ENCODE results near the gene MRPS6.

The MRPS6 gene

DNA sequence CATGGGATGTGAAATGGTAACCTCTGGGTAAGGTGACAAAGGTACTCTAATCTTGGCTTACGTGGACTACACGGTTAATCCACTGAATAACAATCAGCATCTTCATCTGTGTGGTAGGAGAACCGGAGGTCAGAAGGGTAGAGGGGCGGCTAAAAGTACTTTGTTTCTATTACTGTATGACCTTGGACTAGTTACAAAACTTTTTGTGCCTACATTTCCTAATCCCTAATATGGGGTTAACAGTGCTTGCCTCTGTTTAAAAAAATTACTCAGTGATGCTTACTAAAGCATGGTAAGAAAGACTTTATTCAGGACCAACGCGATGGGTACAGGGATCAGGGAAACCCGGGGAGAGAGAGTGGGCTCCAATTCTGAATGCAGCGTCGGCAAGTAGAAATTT lies 1.7 kb upstream of the MRPS6 start:
- no peak for DNase-seq (ENCODE audit: low read depth in 2 of 2)

DNA sequence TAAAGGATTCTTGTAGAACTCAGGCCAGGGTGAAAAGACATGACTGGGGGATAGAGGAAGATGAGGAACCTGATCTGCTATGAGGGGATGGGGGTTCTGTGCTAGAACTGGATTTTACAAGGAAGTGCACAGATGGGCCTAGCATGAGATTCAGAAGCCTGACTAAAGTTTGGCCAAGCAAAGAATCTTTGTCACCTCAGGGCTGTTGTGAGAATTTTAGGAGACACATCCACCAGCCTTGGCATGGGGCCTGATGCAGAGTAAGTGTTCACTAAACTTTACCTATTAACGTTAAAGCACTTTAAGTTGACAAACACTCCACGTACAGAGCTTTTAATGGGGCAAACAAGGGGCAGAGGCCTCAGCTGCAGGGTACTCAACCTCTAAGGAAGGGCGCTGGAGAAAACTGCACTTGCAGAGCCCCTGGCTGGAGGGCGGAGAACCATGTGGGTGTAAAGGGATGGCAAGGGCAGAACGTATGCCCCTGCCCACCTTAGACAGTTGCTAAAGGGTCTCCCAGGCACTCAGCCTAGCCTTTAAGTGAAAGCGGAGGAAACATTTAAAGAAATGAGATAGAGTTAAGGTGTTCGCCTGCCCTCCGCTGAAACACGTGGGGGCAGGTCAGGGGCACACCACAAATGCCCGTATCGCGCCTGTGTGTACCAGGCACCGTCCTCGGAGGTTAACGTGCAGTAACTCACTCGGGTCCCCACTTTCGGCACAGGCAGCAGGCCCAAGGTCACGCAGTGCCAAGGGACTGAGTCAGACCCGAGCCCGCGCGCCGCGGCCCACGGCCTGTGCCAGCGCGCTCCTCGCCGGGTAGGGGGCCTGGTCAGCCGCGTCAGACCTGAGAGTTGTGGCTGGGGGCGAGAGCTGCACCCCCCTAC lies 990 bp upstream of the MRPS6 start:
- no peak for DNase-seq (ENCODE audit: low read depth in 2 of 2)

DNA sequence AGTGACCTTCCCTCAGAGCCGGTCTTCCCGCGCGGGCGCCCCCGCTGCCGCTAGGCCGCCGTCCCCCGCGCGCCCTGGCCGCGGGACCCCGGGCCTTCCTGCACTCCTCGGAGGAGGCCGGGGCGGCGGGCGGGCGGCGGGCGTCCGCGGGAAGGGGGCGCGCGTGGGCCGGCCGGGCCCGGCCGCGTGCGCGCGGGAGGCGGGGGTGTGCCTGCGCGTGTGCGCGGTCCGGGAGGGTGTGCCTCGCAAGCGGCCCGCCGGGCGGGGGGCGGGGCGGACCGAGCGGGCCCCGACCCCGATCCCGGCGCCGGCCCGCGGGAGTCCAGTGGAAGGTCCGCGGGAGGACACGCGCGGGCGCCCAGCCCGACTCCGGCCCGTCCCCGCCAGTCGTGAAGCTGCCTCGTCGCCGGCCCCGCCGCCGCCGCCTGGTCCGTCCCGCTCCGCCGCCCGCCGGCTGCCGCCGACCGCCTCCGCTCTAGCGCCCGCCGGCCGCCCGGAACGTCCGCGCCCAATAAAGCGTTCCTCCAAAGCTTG lies 438 bp downstream of the MRPS6 start:
- DNase-seq (ENCODE audit: low read depth in 2 of 2) = no peak

DNA sequence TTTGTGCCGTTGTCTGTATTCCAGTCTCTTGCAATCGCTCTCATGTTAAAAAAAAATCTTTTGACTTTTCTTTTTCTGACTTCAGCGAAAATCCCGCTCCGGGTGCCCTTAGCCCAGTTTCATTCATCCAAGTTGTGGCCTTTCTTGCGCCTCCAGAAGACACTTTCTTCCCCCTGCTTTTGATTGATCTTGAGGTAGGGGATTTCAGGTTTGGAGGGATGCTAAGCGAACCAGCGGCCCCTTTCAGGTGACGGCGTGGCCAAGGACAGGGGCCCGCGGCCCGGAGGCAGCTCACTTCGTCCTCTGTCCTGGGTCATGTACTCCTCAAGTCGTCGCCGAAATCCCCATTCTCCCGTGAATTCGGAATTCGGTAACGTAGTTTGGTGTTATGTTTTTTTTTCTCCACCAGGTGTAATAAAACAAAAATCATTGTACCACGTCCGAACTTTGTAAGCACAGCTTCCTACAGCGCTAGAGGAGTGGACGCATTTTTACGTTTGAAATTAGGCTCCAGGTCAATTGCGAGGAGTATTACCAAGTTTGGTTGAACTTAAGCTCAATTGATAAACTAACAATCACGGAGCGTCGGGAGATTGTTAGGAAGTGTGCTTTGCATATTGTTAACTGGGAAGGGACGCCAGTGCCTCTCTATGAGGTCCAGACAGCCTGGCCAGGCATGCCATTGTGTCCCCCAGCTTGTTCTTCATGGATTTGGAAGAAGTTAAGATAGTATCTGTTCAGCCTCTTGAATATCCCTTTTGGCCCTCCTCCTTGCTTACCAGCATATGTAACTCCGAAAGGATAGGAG lies 1.1 kb downstream of the MRPS6 start:
- DNase-seq (ENCODE audit: low read depth in 2 of 2) = no peak

DNA sequence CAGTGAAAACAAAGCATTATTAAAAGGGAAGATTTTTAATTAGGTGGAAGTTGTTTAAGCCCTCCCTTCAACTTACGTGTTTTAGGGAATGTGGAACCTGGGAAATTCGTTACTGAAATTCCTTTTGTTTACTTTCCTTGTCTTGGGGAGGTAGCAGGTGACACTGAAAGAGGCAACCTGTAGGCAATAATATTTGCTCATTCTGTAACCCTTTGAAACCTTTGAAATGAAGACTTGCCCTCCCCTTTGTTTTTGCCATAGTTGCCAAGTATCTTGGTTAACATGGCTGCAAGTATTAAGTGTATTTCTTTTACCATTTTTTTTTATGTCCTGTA lies 1.7 kb downstream of the MRPS6 start:
- DNase-seq (ENCODE audit: low read depth in 2 of 2) = no peak

DNA sequence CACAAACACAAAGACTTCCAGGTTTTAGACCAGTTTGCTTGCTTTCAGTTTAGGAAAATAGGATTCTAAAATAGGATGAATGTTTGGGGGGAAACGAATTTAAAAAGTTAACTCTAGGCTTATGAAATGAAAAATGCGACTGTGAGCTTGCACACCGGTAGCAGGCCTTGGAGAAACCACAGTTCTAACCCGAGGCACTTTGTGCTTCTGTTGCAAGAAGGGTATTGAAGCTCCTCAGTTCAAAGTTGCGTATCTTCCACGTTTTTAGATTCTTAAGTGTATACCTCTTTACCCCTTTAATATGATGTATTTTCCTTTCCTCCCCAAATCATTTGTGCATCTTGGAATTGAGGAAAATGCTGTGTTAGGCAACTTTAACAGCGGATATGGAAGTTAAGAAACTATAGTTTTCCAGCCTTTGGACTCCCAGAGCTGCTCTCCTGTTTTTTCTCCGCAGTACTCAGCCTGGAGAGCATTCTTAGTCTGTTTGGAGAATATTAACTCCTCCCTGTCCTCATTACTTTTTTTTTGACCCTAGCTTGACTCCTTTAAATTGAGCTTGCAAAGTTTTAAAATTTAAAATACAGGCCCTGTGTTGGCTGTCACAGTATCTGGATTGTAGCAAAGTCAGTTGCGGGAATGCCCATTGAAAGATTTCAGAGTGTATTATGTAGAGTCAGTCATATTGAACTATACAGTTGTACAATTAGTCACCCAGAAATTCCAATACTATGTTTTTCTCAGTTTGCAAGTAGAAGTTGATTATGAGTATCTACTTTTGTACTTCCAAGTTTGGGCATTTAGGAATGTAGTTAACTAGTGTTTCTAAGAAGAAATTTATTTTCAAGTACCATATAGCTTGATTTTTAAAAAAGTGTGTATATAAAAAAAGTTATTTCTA lies 2.6 kb downstream of the MRPS6 start:
- no peak for DNase-seq (ENCODE audit: low read depth in 2 of 2)

DNA sequence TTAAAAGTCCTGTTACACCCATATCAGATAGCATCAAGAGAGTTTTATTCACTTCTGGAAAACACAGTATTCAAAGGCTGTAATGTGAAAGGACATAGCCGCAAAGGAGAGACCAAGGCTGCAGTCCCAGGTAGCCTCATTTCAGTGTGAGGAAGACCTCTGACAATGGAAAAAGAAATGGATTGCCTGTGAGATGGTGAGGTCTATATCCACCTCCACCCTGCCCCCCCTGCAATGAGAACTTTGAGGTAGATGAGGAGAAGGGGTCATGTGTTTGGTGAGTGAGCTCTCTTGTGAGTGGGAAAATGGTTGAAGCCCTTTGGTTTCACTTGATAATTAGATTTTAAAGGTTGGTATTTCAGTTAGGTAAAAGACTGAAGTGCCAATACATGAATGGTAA lies 3.5 kb downstream of the MRPS6 start:
- DNase-seq (ENCODE audit: low read depth in 2 of 2) = no peak

DNA sequence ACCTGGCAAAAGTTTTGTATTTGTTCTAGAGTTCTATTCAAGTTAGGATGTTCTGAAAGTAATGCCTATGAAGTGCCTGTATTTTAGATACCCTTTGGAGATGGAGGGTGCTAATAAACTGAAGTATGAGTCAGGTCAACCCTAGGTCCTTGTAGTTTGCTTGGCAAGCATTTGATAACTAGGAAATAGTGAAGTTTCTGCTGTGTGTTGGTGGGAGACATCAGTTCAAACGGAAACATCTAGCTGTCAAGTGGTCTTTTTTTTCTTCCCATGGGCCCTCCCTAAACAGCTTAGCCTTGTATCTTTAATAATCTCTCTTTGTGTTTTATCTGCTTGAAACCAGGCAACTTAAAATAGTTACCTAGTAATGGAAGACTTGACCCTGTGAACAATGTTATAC lies 4.5 kb downstream of the MRPS6 start:
- DNase-seq (ENCODE audit: low read depth in 2 of 2) = no peak

DNA sequence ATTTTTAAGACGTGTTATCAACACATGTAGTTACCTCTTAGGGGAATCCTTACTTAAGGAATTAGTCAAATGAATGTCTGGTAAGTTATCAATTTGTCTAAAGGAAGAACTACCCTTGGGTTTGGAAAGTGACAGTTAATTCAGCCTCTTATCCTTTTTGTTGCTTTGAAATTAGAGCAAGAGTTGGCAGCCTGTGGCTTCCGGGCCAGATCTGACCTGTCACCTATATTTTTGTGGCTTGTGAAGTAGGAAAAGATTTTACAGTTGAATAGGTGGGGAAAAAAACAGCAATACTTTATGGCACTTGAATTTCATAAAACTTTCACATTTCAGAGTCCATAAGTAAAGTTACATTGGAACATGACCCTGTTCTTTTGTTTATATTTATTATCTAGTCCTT lies 5.5 kb downstream of the MRPS6 start:
- DNase-seq (ENCODE audit: low read depth in 2 of 2) = no peak

DNA sequence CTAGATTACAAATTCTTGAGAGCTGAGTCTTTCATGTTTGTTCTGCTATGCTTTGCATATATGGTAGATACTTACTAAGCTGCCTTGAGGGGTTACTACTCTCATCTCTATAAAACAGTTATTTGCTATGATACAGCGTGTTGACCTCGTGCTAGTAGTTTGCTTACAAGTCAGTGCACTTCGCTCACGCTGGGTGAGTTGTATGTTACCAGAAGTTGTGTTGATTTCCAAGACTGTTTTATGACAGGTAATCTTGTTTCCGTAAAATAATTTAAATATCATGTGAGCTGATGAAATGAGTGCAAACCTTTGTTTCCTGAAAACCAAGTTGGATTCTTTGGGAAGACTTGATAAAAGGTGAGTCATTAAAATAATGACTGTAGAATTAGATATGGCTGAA lies 7.3 kb downstream of the MRPS6 start:
- DNase-seq (ENCODE audit: low read depth in 2 of 2) = no peak

DNA sequence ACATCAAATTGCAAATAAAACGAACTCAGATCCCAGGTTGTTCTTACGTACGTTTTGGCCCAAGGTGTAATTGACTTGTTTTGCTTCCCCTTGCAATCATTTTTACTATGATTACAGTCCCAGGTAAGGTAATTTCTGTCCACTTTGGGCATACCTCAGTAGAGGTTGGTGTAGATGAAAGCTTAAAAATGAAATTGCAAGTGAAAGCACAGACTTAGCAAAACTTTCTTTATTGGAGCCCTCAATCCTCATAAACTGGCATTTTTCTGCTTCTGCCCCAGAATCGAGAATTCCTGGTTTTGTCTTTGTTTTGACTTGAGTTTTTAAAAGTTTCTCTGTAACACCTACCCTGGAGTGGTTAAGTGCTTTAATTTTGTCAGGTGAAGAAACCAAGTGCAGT lies 9.4 kb downstream of the MRPS6 start:
- no peak for DNase-seq (ENCODE audit: low read depth in 2 of 2)

DNA sequence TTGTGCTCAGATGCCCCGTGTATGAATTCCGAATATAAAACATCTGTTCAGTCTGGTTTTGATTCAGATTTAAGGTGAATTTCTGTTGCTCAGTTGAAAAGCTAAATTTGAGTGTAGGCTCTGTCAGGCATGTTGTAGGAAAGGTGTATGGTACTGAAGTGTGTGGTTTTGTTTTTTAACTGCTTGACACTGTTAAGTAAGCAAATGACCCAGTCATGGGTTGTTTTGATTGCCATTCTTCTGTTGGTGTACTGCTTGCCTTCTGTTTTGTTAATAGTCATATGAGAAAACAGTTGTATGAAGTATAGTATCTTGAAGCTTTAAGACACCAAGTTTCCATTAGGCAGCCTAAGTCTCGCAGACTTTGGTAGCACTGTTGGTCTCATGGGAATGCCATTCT lies 10.0 kb downstream of the MRPS6 start:
- DNase-seq (ENCODE audit: low read depth in 2 of 2) = no peak

DNA sequence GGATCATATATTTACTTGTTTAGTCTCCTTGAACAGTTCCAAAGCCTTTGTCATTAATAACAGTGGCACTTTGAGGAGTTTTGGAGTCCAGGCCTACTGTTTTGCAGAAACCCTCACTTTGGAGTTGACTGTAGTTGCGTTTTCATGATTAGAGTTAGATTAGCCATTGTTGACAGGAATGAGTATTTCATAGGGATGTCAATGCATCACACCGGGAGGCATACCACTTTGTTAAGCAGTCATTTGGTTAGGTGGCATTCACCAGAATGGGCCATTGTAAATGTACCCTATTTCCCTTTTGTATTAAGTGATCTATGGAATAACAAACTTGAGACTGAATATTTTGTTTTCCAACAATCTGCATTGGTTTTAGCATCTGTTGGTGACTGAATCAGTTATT lies 11.8 kb downstream of the MRPS6 start:
- no peak for DNase-seq (ENCODE audit: low read depth in 2 of 2)

DNA sequence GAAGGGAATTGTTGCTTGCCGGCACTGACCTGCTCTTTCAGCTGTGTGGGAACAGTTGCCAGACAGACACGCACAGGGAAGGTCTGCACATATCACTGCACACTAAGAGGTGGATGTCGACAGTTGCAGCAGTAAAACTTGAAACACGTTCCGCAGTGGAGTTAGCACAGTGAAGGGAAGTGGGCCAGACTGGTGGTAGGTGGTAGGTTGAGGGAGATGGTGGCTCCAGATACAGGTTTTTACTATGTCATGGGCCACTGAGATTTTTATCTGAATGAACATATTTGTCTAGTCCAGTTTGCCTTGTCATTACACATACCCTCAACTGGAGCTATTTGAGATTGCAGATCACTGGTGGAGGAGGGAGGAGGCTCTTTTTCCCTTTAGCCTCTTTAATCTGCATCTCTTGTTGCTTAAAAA lies 13.5 kb downstream of the MRPS6 start:
- DNase-seq (ENCODE audit: low read depth in 2 of 2) = no peak

DNA sequence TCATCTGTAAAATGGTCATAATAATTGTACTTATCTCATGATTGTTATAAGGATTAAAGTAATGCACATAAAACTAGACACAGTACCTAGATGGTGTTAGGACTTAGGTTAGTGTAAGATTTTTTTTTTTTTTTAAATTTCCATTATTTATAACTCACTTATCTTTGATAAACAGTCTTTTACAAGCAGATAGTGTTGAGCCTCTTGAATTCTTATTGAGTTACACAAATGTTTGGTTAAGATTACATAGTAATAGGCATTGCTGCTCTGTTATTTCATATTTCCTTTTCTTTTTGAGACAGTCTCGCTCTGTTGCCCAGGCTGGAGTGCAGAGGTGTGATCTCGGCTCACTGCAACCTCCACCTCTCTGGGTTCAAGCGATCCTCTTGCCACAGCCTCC lies 15.4 kb downstream of the MRPS6 start:
- DNase-seq (ENCODE audit: low read depth in 2 of 2) = no peak

DNA sequence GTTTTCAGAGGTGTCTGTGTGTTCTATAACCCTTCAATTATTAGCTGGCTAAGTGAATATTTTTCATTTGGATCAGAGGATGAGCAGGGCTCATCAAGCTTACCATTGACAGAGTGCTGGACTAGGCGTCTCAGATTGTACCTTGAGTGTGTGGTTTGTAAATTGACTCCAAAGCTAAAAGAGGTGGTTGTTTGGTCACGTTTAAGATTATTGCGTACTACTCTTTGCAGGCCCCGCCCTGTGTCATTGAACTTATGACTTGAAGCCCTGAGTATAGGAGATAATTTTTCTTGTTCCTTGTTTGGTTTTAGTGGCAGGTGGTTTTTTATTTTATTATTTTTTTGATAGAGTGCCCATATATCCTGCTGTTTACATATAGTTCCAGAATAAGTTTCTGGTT lies 17.7 kb downstream of the MRPS6 start:
- DNase-seq (ENCODE audit: low read depth in 2 of 2) = no peak

DNA sequence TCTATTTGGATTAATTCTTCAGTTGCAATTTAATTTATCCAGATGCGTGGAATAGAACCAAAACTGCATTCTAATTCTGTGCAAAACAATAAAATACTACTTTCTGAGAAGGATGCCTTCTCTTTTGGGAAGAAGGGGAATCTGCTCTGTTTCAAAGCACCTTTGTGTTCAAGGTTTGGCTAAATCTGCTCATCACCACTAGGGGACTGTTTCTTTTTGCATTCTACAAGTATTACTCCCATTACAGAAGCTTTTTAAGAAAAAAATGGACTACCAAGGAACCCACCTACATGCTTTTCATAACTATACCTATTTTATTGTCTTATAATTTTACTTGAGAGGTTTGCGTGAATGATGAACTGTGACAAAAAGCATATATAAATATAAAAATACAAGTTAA lies 18.2 kb downstream of the MRPS6 start:
- no peak for DNase-seq (ENCODE audit: low read depth in 2 of 2)

DNA sequence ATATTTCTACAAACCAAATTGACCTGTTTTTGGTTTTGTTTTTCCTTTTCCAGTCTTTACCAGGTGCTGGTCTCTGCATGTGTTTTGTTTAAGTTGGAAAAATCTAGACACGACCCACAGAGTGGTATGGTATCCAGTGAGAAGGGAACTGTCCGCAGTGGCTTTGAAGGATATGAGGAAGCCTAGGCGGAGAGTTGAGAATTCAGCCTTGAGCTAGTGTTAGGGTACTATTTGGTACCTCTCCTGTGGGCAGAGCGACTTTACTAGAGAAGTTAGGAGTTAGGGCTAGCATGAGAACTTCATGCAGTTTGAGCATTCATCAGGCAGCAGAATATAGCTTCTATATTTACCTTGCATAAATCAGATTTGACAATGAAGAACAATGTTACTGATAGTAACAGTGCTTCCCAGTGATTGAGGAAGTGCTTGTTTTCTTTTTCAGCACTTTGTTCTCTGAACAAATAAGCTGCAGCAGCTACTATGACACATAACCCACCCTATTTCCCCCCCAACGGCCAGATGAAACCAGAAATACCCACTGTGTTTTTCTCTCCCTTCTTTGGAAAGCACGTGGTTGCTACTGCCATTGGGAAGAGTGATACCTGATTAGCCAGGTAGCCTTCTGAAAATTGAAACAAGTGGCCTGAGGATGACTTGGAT lies 19.0 kb downstream of the MRPS6 start:
- no peak for DNase-seq (ENCODE audit: low read depth in 2 of 2)

DNA sequence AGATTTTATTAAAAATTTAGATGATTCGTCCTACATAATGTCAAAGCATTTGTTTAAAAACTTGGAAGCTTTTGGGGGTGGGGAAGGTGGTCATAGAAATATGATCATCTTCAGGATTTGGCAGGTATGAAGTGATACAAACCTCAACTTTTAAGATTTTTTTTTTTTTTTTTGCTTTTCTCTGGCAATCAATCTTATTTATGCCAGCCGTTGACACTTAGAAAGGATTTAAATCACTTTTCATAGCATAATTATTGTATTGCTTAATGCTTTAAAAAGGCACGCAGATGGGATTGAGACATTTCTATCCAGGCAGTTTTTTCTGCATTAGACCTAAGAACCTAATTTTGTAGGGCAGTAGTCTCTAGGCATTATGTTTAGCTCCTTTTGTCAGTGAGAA lies 19.7 kb downstream of the MRPS6 start:
- no peak for DNase-seq (ENCODE audit: low read depth in 2 of 2)

DNA sequence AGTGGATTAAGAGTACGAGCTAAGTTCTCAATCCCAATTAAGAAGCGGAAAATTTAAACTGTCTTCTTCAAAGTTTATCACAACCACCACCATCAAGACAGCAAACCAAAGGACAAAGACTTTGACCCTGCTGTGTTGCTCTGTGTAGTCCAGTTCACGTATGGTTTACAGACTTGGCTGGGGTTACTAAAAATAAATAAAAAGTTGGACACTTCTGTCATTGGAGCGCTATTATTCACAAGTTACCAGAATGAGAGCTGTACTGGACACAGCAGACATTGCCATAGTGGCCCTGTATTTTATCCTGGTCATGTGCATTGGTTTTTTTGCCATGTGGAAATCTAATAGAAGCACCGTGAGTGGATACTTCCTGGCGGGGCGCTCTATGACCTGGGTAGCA lies 21.6 kb downstream of the MRPS6 start:
- no peak for DNase-seq (ENCODE audit: low read depth in 2 of 2)

DNA sequence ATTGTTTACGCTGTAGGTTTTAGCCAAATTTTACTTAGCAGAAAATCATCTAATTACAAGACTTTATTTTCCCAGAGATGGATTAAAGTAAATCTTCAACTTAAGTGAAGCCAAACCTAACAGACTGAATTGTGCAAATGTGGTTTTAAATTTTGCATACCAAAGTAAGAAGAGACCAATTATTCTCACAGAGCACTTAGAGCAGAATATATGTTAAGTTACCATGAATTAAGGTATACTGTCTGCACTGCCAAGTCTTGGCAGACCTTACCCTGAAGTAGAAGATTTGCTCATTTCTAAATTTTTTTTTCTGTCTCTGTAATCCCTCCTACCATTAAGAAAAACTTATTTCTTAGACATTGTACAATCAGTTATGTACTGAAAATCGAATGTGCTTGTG lies 24.1 kb downstream of the MRPS6 start:
- no peak for DNase-seq (ENCODE audit: low read depth in 2 of 2)

DNA sequence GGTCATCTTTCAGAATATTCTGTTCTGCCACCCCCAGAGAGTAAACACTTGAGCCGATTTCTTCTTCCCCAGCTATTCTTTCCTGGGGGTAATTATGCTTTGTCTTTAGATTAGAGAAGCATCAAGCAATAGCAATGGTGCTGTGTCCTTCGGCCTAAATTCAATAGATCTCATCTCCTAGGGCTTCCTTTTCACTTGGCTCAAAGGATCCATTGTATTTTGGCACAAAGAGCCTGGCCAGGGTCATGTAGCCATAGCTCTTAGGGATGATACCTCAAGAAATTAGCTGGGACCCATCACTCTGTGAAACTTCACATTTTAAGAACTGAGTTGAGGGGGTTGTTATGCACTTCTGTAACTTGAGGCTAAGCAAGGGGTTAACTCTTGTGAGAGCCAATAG lies 27.0 kb downstream of the MRPS6 start:
- DNase-seq (ENCODE audit: low read depth in 2 of 2) = no peak
